Subcutaneous adipose tissue (tissue), 4 donors: Measurements from ENCODE around the gene SHISAL2A. TPM values are rescaled to one million over a fixed set of nuclear protein-coding genes. Genes with fewer than 3 reads are reported as not detected.

Experiments used
- CTCF ChIP-seq: fragments of 450-650 bp; IDR thresholded peaks from one replicate; pipeline ENCODE4 v1.5.1; 2016; ENCODE audit warnings: low read depth, mild to moderate bottlenecking, control low read depth, antibody characterized with exemption, moderate library complexity
- total RNA-seq, 4 donors: library from RNA; depleted of rRNA; stranded (reverse); fragments of >200 nt; gene quantifications; one replicate each; pipeline ENCODE4 v1.1.0, GENCODE V29; 2016

SHISAL2A gene
- total RNA-seq, 4 donors from 2014 or later = not detected

DNA sequence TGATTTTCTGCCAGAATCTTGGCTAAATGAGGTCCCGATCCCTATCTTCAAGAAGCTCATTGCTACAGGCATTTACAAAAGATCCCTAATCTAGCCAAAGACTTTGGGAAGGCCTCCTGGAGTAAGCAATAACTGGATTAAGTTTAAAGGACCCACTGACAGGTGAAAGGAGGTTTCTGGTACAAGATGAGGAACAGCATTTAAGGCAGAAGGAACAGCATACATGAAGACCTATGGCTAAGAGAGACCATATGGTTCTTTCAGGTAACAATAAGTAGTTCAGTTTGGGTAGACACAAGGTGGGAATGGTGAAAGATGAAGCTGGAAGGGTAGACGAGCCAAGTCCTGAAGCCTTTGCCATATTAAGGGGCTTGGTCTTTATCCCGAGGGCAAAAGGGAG, 27.8 kb downstream of the SHISAL2A start:
- TF ChIP-seq CTCF = no peak

GRCh38 chr1:52662645-52663313, 29.8 kb downstream of the SHISAL2A start:
- TF ChIP-seq CTCF = no peak

GRCh38 chr1:52663716-52664115, 30.7 kb downstream of the SHISAL2A start:
- no peak for TF ChIP-seq CTCF

- no peak for TF ChIP-seq CTCF
Observed at GRCh38 chr1:52665006-52665941, 32.3 kb downstream of the SHISAL2A start.

- TF ChIP-seq CTCF = no peak
Observed at GRCh38 chr1:52667290-52667689, 34.3 kb downstream of the SHISAL2A start.

DNA sequence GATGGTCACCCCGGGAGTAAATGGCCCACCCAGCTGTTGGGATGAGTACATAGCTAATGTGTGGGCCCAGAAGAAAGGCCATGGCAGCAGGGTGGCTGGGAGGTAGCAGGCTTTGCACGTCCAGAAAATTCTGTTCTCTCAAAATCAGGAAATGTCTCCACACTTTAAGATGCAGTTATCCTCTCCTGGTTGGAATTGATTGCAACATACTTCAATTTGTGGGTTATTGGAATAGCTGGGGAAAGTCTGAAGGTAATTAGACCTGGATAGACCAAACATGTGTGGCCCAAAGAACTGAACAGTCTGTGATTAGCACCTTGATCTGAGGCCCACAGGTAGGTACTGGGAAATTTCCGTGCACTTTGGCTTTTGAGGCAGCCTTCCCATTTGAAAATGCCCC, 35.0 kb downstream of the SHISAL2A start:
- TF ChIP-seq CTCF = no peak

DNA sequence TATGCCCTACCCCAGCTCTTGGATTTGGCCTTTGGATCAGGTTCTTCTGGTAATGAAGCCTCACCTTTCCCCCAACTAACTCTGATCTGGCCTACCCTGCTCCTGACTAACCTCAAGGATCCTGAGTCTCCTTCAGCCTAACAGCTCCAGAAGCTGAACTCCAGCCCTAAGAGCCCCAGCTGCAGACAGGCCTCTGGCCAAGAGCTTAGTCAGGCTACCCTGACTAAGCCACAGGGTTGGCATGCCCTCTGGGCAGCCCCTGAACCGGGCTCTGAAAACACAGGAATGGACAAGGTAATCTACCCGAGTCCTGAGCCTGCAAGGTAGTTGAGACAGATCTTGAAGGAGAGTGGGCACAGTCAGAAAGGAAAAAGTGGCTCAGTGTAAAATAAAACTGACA, 35.7 kb downstream of the SHISAL2A start:
- TF ChIP-seq CTCF = no peak
